Kidney (tissue), 22 donors: ENCODE measurements around the gene ITM2C. TPM values are rescaled to one million over a fixed set of nuclear protein-coding genes. Genes with fewer than 3 reads are reported as not detected.

Experiments used
- DNase-seq, 5 donors: peaks; one replicate each; pipeline ENCODE4 v3.0.0-alpha.2; 2013 to 2020
- FAIRE-seq: peaks from 2 replicates; lab custom pipeline; 2012; peaks lifted over from hg19 to GRCh38; lab: Jason Lieb, UNC
- H3K27ac ChIP-seq, 2 donors: one replicate each; pipeline ENCODE4 v1.7.0; 2013; ENCODE audit warnings: low read depth in 2 of 2, low read length in 2 of 2, inconsistent platforms in 1 of 2
- H3K27me3 ChIP-seq: one replicate; pipeline ENCODE4 v1.7.1; 2013; ENCODE audit warnings: low read length, inconsistent platforms; ENCODE audit not compliant: control insufficient read depth, insufficient read depth
- H3K36me3 ChIP-seq, 3 donors: one replicate each; pipeline versions ENCODE4 v1.7.0 to v1.7.1; 2013; ENCODE audit warnings: low read length in 3 of 3, control low read depth in 1 of 3, inconsistent platforms in 1 of 3; ENCODE audit not compliant: insufficient read depth in 3 of 3, control insufficient read depth in 2 of 3
- H3K4me1 ChIP-seq, 3 donors: one replicate each; pipeline versions ENCODE4 v1.7.0 to v1.7.1; 2013; ENCODE audit warnings: low read length in 3 of 3, inconsistent platforms in 1 of 3, low read depth in 1 of 3; ENCODE audit not compliant: control insufficient read depth in 2 of 3, insufficient read depth in 2 of 3
- H3K4me3 ChIP-seq, 3 donors: one replicate each; pipeline versions ENCODE4 v1.7.0 to v1.8.1; 2013; ENCODE audit warnings: low read length in 3 of 3, control low read depth in 1 of 3, inconsistent platforms in 1 of 3
- H3K9ac ChIP-seq, 3 donors: one replicate each; pipeline versions ENCODE4 v1.7.0 to v1.7.1; 2013; ENCODE audit warnings: low read length in 3 of 3, control low read depth in 1 of 3, inconsistent platforms in 1 of 3
- H3K9me3 ChIP-seq, 3 donors: one replicate each; pipeline versions ENCODE4 v1.7.0 to v1.7.1; 2013; ENCODE audit warnings: low read length in 3 of 3, control low read depth in 1 of 3, inconsistent platforms in 1 of 3; ENCODE audit not compliant: control insufficient read depth in 2 of 3, insufficient read depth in 1 of 3
- CTCF ChIP-seq: IDR thresholded peaks from 3 replicates; pipeline ENCODE4 v1.5.1; 2012; ENCODE audit warnings: mild to moderate bottlenecking, moderate library complexity, borderline replicate concordance; ENCODE audit not compliant: insufficient read depth; ENCODE audit errors: extremely low read depth
- intact Hi-C: fragments of 100-400 bp; cut with DNase I; formaldehyde crosslinking; loops from one replicate; pipeline ENCODE4 v1.11.1; 2022
- long read RNA-seq, 10 donors: library from polyadenylated mRNA in 1 of 10; unstranded in 1 of 10; transcript quantifications; one replicate each; pipeline ENCODE4 v2.0.0 and lab custom pipeline, GENCODE V29; 2021 to 2026
- polyA plus RNA-seq: library from polyadenylated mRNA; stranded (reverse); fragments of 350-450 nt; fragmentation: Illumina TruSeq; extraction: RNeasy Lipid Tissue Mini Kit (QIAGEN cat#74804); gene quantifications from one replicate; pipeline ENCODE4 v1.2.3, GENCODE V29; 2014; ENCODE audit warnings: low read depth, low replicate concordance; ENCODE audit not compliant: insufficient read depth
- total RNA-seq: library from RNA; stranded (reverse); fragmentation: NEBNext Ultra II Directional; extraction: Animal tissue kit (Norgen Biotek cat#: 25700); gene quantifications from one replicate; pipeline ENCODE4 v1.2.1, GENCODE V29; 2021
- donor health status: control.
- donor health status: control.
- donor health status: control.
- donor health status: control.
- donor health status: control.
- donor health status: DM: yes; HTN: yes; CAD: no.
- donor health status: Normal renal cell carcinoma (clear cell type).

Gene ITM2C
- 1,131 TPM for total RNA-seq
- polyA plus RNA-seq: 308 TPM
- long read RNA-seq, donor 1, transcript ITM2C-202 (6 exons, 2,078 nt): major isoform, 246 of 413 reads
- long read RNA-seq, donor 1, transcript ITM2C-210 (1 exons, 501 nt): minor isoform, 87 of 413 reads
- long read RNA-seq, donor 1, partial matches to known transcripts: 50 of 413 reads
- long read RNA-seq, donor 1, other reads (novel, unspliced or antisense): 24 of 413 reads
- long read RNA-seq, donor 2, transcript ITM2C-202 (6 exons, 2,078 nt): major isoform, 325 of 499 reads
- long read RNA-seq, donor 2, transcript ITM2C-210 (1 exons, 501 nt): minor isoform, 122 of 499 reads
- long read RNA-seq, donor 2, partial matches to known transcripts: 16 of 499 reads
- long read RNA-seq, donor 2, other reads (novel, unspliced or antisense): 36 of 499 reads
- long read RNA-seq, donor 3, transcript ITM2C-210 (1 exons, 501 nt): minor isoform, 149 of 559 reads
- long read RNA-seq, donor 3, transcript ITM2C-202 (6 exons, 2,078 nt): major isoform, 316 of 559 reads
- long read RNA-seq, donor 3, partial matches to known transcripts: 69 of 559 reads
- long read RNA-seq, donor 3, other reads (novel, unspliced or antisense): 23 of 559 reads
- long read RNA-seq, donor 4, transcript ITM2C-210 (1 exons, 501 nt): minor isoform, 53 of 381 reads
- long read RNA-seq, donor 4, transcript ITM2C-202 (6 exons, 2,078 nt): major isoform, 276 of 381 reads
- long read RNA-seq, donor 4, partial matches to known transcripts: 23 of 381 reads
- long read RNA-seq, donor 4, other reads (novel, unspliced or antisense): 26 of 381 reads
- long read RNA-seq, donor 5, transcript ITM2C-202 (6 exons, 2,078 nt): major isoform, 7 of 17 reads
- long read RNA-seq, donor 5, partial matches to known transcripts: 6 of 17 reads
- long read RNA-seq, donor 5, other reads (novel, unspliced or antisense): 0 of 17 reads
- long read RNA-seq, donor 6, transcript ITM2C-202 (6 exons, 2,078 nt): major isoform, 103 of 201 reads
- long read RNA-seq, donor 6, transcript ITM2C-210 (1 exons, 501 nt): minor isoform, 69 of 201 reads
- long read RNA-seq, donor 6, partial matches to known transcripts: 13 of 201 reads
- long read RNA-seq, donor 6, other reads (novel, unspliced or antisense): 14 of 201 reads
- long read RNA-seq, donor 7, transcript ITM2C-201 (5 exons, 1,888 nt): minor isoform, 9 of 3,105 reads
- long read RNA-seq, donor 7, transcript ITM2C-202 (6 exons, 2,078 nt): major isoform, 2,025 of 3,105 reads
- long read RNA-seq, donor 7, transcript ITM2C-203 (5 exons, 1,889 nt): minor isoform, 20 of 3,105 reads
- long read RNA-seq, donor 7, transcript ITM2C-210 (1 exons, 501 nt): minor isoform, 201 of 3,105 reads
- long read RNA-seq, donor 7, partial matches to known transcripts: 393 of 3,105 reads
- long read RNA-seq, donor 7, other reads (novel, unspliced or antisense): 456 of 3,105 reads
- long read RNA-seq, donor 8, transcript ITM2C-210 (1 exons, 501 nt): minor isoform, 141 of 488 reads
- long read RNA-seq, donor 8, transcript ITM2C-202 (6 exons, 2,078 nt): major isoform, 270 of 488 reads
- long read RNA-seq, donor 8, partial matches to known transcripts: 60 of 488 reads
- long read RNA-seq, donor 8, other reads (novel, unspliced or antisense): 15 of 488 reads
- long read RNA-seq, donor 9, transcript ITM2C-210 (1 exons, 501 nt): minor isoform, 71 of 310 reads
- long read RNA-seq, donor 9, transcript ITM2C-202 (6 exons, 2,078 nt): major isoform, 188 of 310 reads
- long read RNA-seq, donor 9, partial matches to known transcripts: 30 of 310 reads
- long read RNA-seq, donor 9, other reads (novel, unspliced or antisense): 16 of 310 reads
- long read RNA-seq, donor 10, transcript ITM2C-210 (1 exons, 501 nt): minor isoform, 134 of 443 reads
- long read RNA-seq, donor 10, transcript ITM2C-202 (6 exons, 2,078 nt): major isoform, 225 of 443 reads
- long read RNA-seq, donor 10, partial matches to known transcripts: 52 of 443 reads
- long read RNA-seq, donor 10, other reads (novel, unspliced or antisense): 31 of 443 reads

GRCh38 chr2:230864605-230865306, at the start of gene ITM2C:
Gene ITM2C (plus strand): TSS chr2:230864942. CDS start chr2:230865026, 84 bp downstream.
- FAIRE-seq (no peak), DNase-seq (peak; percentile 87 to 92 (median 90))
- H3K9ac ChIP-seq: peak within 1 kb of the TSS in 2 of 3 donors; percentile 65 to 75

GRCh38 chr2:230815088-230815487, 49.7 kb upstream of the ITM2C start:
- peaks cover 3 to 33% (median 23%) of the 10 kb centered on the region in 3 donors for H3K36me3 ChIP-seq
- no peak for TF ChIP-seq CTCF
- H3K9me3 ChIP-seq: no peaks in the 10 kb centered on the region
- no peaks in the 10 kb centered on the region for H3K27me3 ChIP-seq
- FAIRE-seq (no peak), DNase-seq (no peak)
- no peak overlapping the region for H3K27ac ChIP-seq
- no peak overlapping the region for H3K4me3 ChIP-seq
- H3K4me1 ChIP-seq: no peaks in the 10 kb centered on the region
- intact Hi-C loops: no loop called here
- H3K9ac ChIP-seq: no peak overlapping the region

More at GRCh38 chr2:230864605-230865306, at the start of gene ITM2C:
- peak; percentile 24 for TF ChIP-seq CTCF
- intact Hi-C loops: no loop called here
- no peaks in the 10 kb centered on the region for H3K36me3 ChIP-seq
- peak within 1 kb of the TSS; percentile 62 to 81 (median 77) for H3K4me3 ChIP-seq
- no peaks in the 10 kb centered on the region for H3K9me3 ChIP-seq
- H3K27ac ChIP-seq: peak within 1 kb of the TSS in 1 of 2 donors; percentile 13
- H3K4me1 ChIP-seq: peaks cover 3 to 28% (median 17%) of the 10 kb centered on the region in 3 donors
- no peaks in the 10 kb centered on the region for H3K27me3 ChIP-seq
